NCI-H2196 (cell line): ENCODE results near the gene TBC1D22B.
"Not testable (repeated sequence)": the region's sequence is repeated elsewhere in the genome, so short reads cannot be mapped to it uniquely, and the experiment has no call there.

Experiments
- DNase-seq: peaks from one replicate; lab custom pipeline; 2025; ENCODE audit not compliant: unreplicated experiment; lab: John Stamatoyannopoulos, UW

Gene TBC1D22B

DNA sequence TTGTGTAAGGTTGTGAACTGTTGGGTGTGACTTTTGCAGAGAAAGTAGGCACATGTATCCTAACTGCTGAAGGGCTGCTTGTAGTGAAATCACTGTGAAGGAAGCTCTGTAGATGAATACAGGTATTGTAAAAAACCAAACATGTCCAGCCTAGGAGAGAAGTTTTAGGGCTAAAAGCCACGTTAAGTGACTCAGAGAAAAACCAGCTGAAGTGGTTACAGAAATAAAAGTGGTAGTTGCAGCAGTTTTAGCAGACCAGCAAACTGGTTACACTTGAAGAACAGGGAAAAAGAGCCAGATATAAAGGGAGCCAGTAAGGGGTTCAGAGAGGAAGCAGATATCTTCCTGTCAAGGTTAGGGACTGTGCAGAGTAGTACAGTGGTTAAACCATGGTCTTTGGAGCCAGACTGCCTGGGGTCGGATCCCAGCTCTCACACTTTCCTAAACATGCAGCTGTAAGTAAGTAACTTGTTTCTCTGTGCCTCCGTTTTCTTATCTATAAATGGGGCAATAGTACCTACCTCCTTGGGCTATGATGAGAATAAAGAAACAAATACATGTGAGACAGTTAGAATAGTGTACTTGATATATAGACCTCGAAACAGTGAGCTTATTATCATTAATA is 62.4 kb downstream of the TBC1D22B start:
- no peak for DNase-seq

DNA sequence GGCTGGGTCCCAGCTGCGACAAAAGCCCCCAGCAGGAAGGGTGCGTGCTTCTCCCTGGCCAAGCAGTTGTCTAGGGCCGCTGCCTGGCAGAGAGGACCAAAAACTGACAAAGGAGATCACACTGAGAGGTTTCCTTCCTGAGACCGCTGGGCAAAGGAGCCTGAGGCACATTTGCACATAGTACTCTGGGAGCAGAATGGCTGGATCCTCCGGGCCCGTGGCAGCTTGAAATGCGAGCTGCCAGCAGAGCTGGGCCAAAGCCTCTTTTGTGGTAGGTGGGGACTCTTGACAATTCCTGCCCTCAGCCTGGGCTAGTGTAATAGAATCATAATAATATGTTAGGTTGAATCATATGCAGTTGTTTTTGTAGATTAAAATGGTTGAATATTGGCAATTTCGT is 63.1 kb downstream of the TBC1D22B start:
- DNase-seq = peak; percentile 49

GRCh38 chr6:37321101-37321500 is 63.5 kb downstream of the TBC1D22B start:
- no peak for DNase-seq

GRCh38 chr6:37321516-37322415 is 64.2 kb downstream of the TBC1D22B start:
- DNase-seq = no peak

DNA sequence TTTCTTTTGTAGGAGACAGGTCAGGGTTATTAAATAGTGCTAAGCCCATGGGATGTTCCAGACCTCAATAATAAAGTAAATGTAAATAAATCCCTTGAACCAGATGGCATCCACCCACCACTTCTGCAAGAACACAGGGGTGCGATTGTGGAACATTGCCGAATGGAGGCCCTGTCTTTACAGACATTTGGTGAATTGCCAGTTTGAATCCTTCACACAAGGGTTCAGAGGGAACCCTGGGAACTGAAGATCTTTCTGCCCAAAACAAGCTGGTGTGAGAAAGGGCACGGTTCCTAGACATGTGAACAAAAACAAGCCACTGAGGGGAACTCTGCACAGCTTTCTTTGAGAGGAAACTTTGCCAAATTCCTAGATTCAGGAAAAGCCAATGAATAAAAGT is 66.0 kb downstream of the TBC1D22B start:
- no peak for DNase-seq

DNA sequence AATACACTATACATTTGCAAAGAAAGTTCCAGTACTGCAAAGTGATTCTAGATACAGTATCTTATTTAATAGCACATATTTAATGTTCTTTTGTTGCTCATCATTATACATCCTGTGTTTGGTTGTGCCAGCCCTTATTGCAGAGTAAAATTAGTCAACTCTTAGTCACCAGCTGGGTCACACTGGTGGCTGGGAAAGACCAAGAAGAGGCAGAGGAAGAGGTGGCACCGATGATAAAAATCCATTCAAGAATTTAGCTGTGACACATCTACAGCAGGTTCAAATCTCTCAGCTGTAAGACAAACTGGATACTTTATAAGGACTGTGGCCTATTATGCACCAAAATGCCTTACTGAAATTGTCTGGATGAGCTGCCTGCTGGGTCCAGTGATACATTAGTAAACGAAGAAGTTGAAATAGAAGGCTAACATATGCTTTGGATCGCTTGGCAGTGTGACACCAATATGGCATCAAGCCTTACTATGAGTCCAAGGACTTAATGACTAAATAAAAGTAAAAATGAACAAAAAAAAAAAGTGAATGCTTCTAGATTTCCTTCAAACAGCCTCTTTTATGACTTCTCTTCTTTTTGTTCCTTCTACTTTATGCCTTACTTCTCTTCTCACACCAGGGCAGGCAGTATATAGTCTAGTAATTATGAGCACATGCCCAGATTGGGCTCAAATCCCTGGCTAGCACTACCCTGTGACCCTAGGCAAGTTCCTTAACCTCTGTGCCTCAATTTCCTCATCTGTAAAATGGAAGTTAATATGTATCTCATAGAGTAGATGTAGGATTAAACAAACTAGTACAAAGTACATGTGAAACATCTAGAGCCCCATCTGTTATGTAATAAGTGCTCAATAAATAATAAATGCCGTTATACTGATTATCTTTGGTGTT is 66.8 kb downstream of the TBC1D22B start:
- DNase-seq = no peak

DNA sequence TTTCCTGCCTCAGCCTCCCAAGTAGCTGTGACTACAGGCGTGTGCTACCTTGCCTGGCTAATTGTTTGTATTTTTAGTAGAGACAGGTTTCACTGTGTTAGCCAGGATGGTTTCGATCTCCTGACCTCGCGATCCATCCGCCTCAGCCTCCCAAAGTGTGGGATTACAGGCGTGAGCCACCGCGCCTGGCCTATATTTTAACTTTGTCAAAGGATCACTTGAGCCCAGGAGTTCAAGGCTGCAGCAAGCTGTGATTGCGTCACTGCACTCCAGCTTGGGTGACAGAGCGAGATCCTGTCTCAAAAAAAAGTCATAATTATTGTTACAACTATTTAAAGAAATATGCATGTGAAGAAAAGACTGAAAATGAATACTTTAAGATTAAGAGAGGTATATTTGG is 72.8 kb downstream of the TBC1D22B start:
- not testable (repeated sequence) for DNase-seq

DNA sequence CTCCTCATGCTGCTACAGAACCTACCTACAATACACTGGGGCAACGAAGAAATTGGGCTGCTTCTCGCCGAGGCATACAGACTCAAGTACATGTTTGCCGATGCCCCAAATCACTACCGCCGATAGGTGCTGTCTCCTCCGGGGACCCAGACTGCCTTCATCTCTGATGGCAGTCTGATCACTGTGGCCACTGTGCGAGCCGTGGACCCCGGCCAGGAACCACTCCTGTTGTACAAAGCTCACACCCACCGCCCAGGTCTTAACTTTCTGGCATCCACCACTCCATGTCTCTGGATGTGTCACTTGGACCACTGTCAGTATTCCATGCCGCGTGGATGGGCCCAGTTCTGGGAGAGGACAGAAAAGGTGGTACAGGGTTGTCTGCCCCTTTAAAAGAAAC is 73.5 kb downstream of the TBC1D22B start:
- DNase-seq = no peak

- DNase-seq = no peak
These were observed 75.3 kb downstream of the TBC1D22B start for GRCh38 chr6:37332894-37333293.

- no peak for DNase-seq
These were observed 76.5 kb downstream of the TBC1D22B start for GRCh38 chr6:37334047-37334446.

- not testable (repeated sequence) for DNase-seq
These were observed 80.7 kb downstream of the TBC1D22B start for GRCh38 chr6:37338317-37338716.

DNA sequence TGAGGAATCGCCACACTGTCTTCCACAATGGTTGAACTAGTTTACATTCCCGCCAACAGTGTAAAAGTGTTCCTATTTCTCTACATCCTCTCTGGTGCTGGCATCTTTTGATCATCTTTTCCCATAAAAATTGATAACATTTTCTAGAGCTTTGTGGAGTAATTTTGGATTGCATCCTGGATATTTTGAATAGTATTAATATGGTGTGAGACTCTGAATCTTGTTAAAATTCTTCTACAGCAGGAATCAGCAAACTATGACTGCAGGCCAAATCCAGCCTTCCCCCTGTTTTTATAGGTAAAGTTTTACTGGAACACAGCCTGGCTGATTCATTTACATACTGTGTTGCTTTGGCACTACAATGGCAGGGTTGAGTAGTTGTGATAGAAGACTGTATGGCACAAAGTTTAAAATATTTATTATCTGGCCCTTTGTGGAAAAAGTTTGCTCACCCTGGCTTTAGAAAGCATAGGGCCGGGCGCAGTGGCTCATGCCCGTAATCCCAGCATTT is 81.2 kb downstream of the TBC1D22B start:
- DNase-seq = no peak

DNA sequence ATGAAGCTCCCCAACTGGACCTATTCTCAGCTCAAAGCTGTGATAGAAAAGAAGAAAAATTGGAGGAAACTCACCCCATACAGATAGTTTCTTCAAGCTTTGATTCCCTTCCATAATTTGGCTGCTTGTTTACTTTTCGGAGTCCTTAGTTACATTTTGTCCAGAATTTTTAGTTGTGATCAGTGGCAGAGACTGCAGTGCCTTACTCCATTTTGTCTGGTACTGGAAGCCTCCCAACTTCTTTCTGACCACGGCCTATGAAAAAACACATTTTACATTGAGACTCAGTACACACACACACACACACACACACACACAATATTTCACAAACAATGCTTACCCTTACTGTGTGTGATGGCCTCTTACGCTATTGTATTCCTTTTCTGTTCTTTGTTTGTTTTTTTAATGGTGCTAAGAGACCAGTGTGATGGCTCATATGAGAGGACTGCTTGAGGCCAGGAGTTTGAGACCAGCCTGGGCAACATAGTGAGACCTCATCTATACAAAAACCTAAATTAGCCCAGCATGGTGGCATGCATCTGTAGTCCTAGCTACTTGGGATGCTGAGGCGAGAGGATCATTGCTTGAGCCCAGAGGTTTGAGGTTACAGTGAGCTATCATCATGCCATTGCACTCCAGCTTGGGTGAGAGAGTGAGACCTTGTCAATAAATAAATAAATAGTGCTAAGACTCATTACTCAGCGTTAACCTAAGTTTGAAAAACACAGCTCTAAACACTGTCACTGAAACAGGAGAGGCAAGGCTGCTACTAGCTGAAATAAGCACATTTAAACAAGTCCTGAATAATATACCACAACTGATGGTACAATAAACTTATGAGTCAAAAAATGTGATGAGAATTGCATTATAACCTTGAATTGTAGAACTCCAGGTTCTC is 82.4 kb downstream of the TBC1D22B start:
- no peak for DNase-seq

- DNase-seq = no peak
These were observed 83.0 kb downstream of the TBC1D22B start for GRCh38 chr6:37340639-37340943.

DNA sequence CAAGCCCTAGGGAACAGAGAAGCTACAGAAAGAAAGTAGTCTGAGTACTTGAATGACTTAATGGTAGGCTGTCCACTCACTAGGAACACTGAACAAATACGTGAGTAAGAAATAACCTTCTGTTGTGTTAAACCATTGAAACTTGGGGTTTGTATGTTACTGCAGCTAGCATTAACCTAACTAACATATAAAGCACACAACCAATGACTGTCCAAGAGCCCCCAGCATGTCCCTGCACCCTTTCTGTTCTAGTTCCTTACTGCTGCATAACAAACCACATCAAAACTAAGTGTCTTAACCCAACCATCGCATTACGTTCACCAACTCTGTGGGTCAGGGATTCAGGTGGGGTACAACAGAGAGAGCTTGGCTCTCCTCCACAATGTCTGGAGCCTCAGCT is 85.7 kb downstream of the TBC1D22B start:
- no peak for DNase-seq

DNA sequence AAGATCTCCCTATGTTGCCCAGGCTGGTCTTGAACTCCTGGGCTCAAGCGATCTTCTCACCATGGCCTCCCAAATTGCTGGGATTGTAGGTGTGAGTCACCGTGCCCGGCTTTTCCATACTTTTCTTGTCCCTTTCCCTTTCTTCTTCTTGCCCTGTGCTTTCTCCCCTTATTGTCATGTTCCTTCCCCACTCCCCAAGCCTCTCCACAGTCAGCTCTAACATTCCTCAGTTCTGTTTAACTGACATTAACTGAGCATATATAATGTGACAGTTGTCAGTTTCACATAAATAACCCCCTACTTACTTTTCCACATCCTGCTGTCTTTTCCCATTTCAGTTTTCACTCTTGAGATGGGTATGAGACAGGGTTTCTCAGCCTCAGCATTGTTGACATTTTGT is 86.7 kb downstream of the TBC1D22B start:
- DNase-seq = no peak

DNA sequence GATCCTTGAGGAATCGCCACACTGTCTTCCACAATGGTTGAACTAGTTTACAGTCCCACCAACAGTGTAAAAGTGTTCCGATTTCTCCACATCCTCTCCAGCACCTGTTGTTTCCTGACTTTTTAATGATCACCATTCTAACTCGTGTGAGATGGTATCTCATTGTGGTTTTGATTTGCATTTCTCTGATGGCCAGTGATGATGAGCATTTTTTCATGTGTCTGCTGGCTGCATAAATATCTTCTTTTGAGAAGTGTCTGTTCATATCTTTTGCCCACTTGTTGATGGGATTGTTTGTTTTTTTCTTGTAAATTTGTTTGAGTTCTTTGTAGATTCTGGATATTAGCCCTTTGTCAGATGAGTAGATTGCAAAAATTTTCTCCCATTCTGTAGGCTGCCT is 88.2 kb downstream of the TBC1D22B start:
- not testable (repeated sequence) for DNase-seq

GRCh38 chr6:37347177-37347576 is 89.6 kb downstream of the TBC1D22B start:
- DNase-seq = no peak

GRCh38 chr6:37347670-37348111 is 90.1 kb downstream of the TBC1D22B start:
- no peak for DNase-seq

DNA sequence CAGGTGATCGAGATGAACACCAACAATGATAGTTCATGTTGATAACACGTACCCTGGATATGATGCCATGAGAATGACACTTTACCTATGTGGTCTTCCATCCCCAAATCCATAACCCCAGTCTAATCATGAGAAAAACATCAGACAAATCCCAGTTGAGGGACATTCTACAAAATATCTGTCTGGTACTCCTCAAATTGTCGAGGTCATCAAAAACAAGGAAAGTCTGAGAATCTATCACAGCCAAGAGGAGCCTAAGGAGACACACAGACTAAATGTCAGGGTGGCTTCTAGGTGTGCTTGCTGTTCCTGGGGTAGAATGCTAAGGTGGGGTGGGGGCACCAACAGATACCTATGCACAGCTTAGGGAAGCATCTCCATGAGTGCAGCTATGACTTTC is 93.5 kb downstream of the TBC1D22B start:
- DNase-seq = no peak
